A549 (cell line): ENCODE data around the gene TPRX1.

Source experiments
- CTCF ChIP-seq: fragments of >200 bp; sonication (Bioruptor Twin); formaldehyde crosslinking; IDR thresholded peaks from 3 replicates; pipeline ENCODE4 v1.5.1; 2016
- MAFK ChIP-seq: fragments of 450-650 bp; IDR thresholded peaks from 2 replicates; pipeline ENCODE4 v1.6.1; 2014; ENCODE audit not compliant: partially characterized antibody

- TF ChIP-seq MAFK (no peak), CTCF (no peak)
Observed at GRCh38 chr19:47806435-47806834, 2.1 kb upstream of the TPRX1 start.
